Loucy (cell line): ENCODE results near the gene GRPEL1.

Source experiments
- CTCF ChIP-seq: fragments of 200-600 bp; sonication (generic); conservative IDR thresholded peaks from 2 replicates; pipeline ENCODE4 v1.5.1; 2014; ENCODE audit warnings: mild to moderate bottlenecking, antibody characterized with exemption, low read length
- EZH2phosphoT487 ChIP-seq: fragments of 200-600 bp; IDR thresholded peaks from 2 replicates; pipeline ENCODE4 v1.6.1; 2018; ENCODE audit warnings: antibody characterized with exemption, mild to moderate bottlenecking, moderate library complexity, borderline replicate concordance

GRCh38 chr4:7020856-7021255 lies 47.0 kb downstream of the GRPEL1 start:
- TF ChIP-seq CTCF (no peak), EZH2phosphoT487 (no peak)
